GM12801 (cell line): ENCODE data around the gene CALN1.

Experiments
- CTCF ChIP-seq: IDR thresholded peaks from one replicate; pipeline ENCODE4 v1.5.1; 2011; ENCODE audit warnings: control low read depth; ENCODE audit not compliant: insufficient read length; ENCODE audit errors: extremely low read depth

CALN1 gene

GRCh38 chr7:72408966-72409637 lies 3.0 kb downstream of the CALN1 start:
- TF ChIP-seq CTCF, result no peak

- no peak for TF ChIP-seq CTCF
Observed at GRCh38 chr7:72406820-72407403, 5.2 kb downstream of the CALN1 start.

- TF ChIP-seq CTCF, result no peak
Observed at GRCh38 chr7:72405871-72406270, 6.3 kb downstream of the CALN1 start.

GRCh38 chr7:72405418-72405817 lies 6.7 kb downstream of the CALN1 start:
- TF ChIP-seq CTCF, result no peak

GRCh38 chr7:72404743-72405142 lies 7.4 kb downstream of the CALN1 start:
- TF ChIP-seq CTCF, result no peak

- no peak for TF ChIP-seq CTCF
Observed at GRCh38 chr7:72403458-72404076, 8.6 kb downstream of the CALN1 start.

GRCh38 chr7:72394016-72394415 lies 18.1 kb downstream of the CALN1 start:
- TF ChIP-seq CTCF, result no peak
